Measurements from ENCODE around the gene MARCHF3. TPM values are rescaled to one million over a fixed set of nuclear protein-coding genes. Genes with fewer than 3 reads are reported as not detected.

Gene MARCHF3
- polyA plus RNA-seq, 2 of the 4 experiments (the other 2 are of a cell fraction) = 0.39 to 0.68 TPM

GRCh38 chr5:126866851-126867636 lies 163.3 kb downstream of the MARCHF3 start:
- ATAC-seq (no peak), FAIRE-seq (no peak), DNase-seq (ENCODE audit: low read depth in 1 of 2, low spot score in 1 of 2) (no peak)
- H3K27ac ChIP-seq = no peak overlapping the region
- TF ChIP-seq POLR2A (IDR thresholded peaks at IDR 0.05; ENCODE audit: low read length) (no peak), MAX (IDR thresholded peaks at IDR 0.05) (no peak), KDM1A (IDR thresholded peaks at IDR 0.05; ENCODE audit: low read depth) (no peak), RNF2 (IDR thresholded peaks at IDR 0.05; ENCODE audit: borderline replicate concordance, low read depth) (no peak), MYC (IDR thresholded peaks at IDR 0.05; ENCODE audit: borderline replicate concordance, low read length) (no peak), RFX5 (IDR thresholded peaks at IDR 0.05) (no peak), HOXB5 (CRISPR knock-in tag; IDR thresholded peaks at IDR 0.05) (no peak), BCL3 (IDR thresholded peaks at IDR 0.05) (no peak), CEBPB (IDR thresholded peaks at IDR 0.05) (no peak), MAFK (IDR thresholded peaks at IDR 0.05; ENCODE audit: partially characterized antibody) (no peak), ATOH8 (CRISPR knock-in tag; IDR thresholded peaks at IDR 0.05; ENCODE audit: low read depth) (no peak), EHF (CRISPR knock-in tag; IDR thresholded peaks at IDR 0.05) (no peak), ZC3H11A (IDR thresholded peaks at IDR 0.05) (no peak), FOSB (CRISPR knock-in tag; IDR thresholded peaks at IDR 0.05) (no peak), RARB (CRISPR knock-in tag; IDR thresholded peaks at IDR 0.05) (no peak)
- TF ChIP-seq, protein P1, sequence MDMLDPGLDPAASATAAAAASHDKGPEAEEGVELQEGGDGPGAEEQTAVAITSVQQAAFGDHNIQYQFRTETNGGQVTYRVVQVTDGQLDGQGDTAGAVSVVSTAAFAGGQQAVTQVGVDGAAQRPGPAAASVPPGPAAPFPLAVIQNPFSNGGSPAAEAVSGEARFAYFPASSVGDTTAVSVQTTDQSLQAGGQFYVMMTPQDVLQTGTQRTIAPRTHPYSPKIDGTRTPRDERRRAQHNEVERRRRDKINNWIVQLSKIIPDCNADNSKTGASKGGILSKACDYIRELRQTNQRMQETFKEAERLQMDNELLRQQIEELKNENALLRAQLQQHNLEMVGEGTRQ (IDR thresholded peaks at IDR 0.05) = no peak
- TF ChIP-seq, protein P2, sequence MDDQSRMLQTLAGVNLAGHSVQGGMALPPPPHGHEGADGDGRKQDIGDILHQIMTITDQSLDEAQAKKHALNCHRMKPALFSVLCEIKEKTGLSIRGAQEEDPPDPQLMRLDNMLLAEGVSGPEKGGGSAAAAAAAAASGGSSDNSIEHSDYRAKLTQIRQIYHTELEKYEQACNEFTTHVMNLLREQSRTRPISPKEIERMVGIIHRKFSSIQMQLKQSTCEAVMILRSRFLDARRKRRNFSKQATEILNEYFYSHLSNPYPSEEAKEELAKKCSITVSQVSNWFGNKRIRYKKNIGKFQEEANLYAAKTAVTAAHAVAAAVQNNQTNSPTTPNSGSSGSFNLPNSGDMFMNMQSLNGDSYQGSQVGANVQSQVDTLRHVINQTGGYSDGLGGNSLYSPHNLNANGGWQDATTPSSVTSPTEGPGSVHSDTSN (IDR thresholded peaks at IDR 0.05) = no peak
- CTCF ChIA-PET = no interaction called here
- POLR2A ChIA-PET = no interaction called here
- no peaks in the 10 kb centered on the region for H3K4me1 ChIP-seq
- no peak overlapping the region for H3K4me2 ChIP-seq
- H3K9me3 ChIP-seq = no peaks in the 10 kb centered on the region
- WGBS (ENCODE audit: missing lambda C conversion rate) = 95% methylated on average over 8 of the region's 8 CpGs
- H3K4me3 ChIP-seq = no peak overlapping the region

DNA sequence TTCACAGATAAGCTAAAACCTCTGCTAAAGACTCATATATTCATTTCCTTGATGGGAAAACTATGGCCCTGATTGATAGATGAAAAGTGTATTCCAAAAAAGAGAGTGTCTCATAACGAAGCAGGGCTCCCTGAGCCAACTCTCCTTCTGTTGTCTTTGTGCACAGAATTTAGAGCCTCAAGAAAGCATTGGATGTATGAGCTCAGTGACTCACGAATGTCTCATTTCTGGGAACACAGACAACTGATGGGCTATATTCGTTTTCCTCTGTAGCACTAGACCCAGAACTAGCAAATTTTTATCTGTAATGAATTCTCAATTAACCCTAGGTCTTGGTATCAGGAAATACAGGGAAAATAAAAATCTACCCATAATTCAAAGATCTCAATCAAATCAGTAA lies 165.1 kb downstream of the MARCHF3 start:
- Histone ChIP-seq H3K9me3 (no peaks in the 10 kb centered on the region), H3K27ac (no peak overlapping the region), H3K4me2 (no peak overlapping the region), H3K4me1 (no peaks in the 10 kb centered on the region), H3K4me3 (no peak overlapping the region)
- 76% methylated on average over 3 of the region's 3 CpGs for WGBS (ENCODE audit: missing lambda C conversion rate)
- DNase-seq (ENCODE audit: low read depth in 1 of 2, low spot score in 1 of 2) = no peak
- CTCF ChIA-PET = interaction anchor here (0.6 to 1.6 kb wide), 3 partner anchors 18 to 551 kb away, joined by 3 to 5 read pairs (median 4); no protein-coding TSS in a partner anchor
- POLR2A ChIA-PET = no interaction called here
- FAIRE-seq = no peak
- ATAC-seq = no peak
- TF ChIP-seq CTCF (IDR thresholded peaks at IDR 0.05) = no peak
- TF ChIP-seq, protein P3, sequence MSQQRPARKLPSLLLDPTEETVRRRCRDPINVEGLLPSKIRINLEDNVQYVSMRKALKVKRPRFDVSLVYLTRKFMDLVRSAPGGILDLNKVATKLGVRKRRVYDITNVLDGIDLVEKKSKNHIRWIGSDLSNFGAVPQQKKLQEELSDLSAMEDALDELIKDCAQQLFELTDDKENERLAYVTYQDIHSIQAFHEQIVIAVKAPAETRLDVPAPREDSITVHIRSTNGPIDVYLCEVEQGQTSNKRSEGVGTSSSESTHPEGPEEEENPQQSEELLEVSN (IDR thresholded peaks at IDR 0.05; ENCODE audit: borderline replicate concordance, low read depth) = no peak
- TF ChIP-seq EHF (CRISPR knock-in tag; IDR thresholded peaks at IDR 0.05) = no peak
- TF ChIP-seq ZNF302 (CRISPR knock-in tag; IDR thresholded peaks at IDR 0.05) = no peak
- no peak for TF ChIP-seq NPAS2 (CRISPR knock-in tag; IDR thresholded peaks at IDR 0.05; ENCODE audit: borderline replicate concordance)
- no peak for TF ChIP-seq FOSL2 (IDR thresholded peaks at IDR 0.05)
- no peak for TF ChIP-seq FOSL2 (CRISPR knock-in tag; IDR thresholded peaks at IDR 0.05)
- TF ChIP-seq TFCP2L1 (CRISPR knock-in tag; IDR thresholded peaks at IDR 0.05) = no peak
- no peak for TF ChIP-seq TP53 (CRISPR knock-in tag; IDR thresholded peaks at IDR 0.05)
- TF ChIP-seq MAX (IDR thresholded peaks at IDR 0.05) = no peak
- TF ChIP-seq POLR2AphosphoS2 (conservative IDR thresholded peaks at IDR 0.05; ENCODE audit: low read length) = no peak
- no peak for TF ChIP-seq MAFK (IDR thresholded peaks at IDR 0.05; ENCODE audit: partially characterized antibody)
- TF ChIP-seq BHLHE40 (IDR thresholded peaks at IDR 0.05; ENCODE audit: low read depth, low read length) = no peak
- TF ChIP-seq POLR2A (IDR thresholded peaks at IDR 0.05; ENCODE audit: low read length) = no peak
- TF ChIP-seq ZC3H11A (IDR thresholded peaks at IDR 0.05) = no peak
- no peak for TF ChIP-seq FOXS1 (CRISPR knock-in tag; IDR thresholded peaks at IDR 0.05)
- TF ChIP-seq BCL3 (IDR thresholded peaks at IDR 0.05) = no peak
- no peak for TF ChIP-seq FOSB (CRISPR knock-in tag; IDR thresholded peaks at IDR 0.05)

Data from A549 (cell line).